GM18870 (cell line): ENCODE results near the gene THSD7A.
"Not testable (repeated sequence)": the region's sequence is repeated elsewhere in the genome, so short reads cannot be mapped to it uniquely, and the experiment has no call there.

Experiments
- ATAC-seq: cut with Tn5 transposase; IDR thresholded peaks from one replicate; pipeline ENCODE4 v1.9.1; 2021; ENCODE audit warnings: moderate library complexity; ENCODE audit not compliant: unreplicated experiment

THSD7A gene

DNA sequence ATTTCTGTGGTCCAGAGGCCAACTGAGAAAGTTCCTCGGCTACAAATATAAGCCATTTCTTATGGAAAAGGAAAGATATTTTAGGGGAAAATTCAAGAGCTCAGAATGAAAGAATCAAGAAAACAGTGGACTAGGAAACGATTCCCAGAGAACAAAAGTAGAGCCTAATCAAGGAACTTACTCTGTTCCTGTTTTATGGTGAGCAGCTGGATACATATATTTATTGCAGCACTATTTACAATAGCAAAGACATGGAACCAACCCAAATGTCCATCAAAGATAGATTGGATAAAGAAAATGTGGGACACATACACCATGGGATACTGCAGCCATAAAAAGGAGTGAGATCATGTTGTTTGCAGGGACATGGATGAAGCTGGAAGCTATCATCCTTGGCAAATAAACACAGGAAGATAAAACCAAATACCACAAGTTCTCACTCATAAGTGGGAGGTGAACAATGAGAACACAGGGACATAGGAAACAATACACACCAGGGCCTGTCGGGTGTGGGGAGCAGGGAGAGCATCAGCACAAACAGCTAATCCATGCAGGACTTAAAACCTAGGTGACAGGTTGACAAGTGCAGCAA lies 298.7 kb downstream of the THSD7A start:
- ATAC-seq, result no peak

DNA sequence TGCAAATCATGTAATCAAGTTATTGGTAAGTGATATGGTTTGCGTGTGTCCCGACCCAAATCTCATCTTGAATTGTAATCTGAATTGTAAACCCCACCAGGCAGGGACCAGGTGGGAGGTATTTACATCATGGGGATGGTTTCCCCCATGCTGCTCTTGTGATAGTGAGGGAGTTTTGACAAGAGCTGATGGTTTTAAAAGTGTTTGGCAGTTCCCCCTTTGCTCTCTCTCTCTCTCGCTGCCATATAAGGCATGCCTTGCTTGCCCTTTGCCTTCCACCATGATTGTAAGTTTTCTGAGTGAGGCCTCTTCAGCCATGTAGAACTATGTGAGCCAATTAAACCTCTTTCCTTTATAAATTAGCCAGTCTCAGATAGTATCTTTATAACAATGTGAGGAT lies 302.6 kb downstream of the THSD7A start:
- ATAC-seq, result no peak

DNA sequence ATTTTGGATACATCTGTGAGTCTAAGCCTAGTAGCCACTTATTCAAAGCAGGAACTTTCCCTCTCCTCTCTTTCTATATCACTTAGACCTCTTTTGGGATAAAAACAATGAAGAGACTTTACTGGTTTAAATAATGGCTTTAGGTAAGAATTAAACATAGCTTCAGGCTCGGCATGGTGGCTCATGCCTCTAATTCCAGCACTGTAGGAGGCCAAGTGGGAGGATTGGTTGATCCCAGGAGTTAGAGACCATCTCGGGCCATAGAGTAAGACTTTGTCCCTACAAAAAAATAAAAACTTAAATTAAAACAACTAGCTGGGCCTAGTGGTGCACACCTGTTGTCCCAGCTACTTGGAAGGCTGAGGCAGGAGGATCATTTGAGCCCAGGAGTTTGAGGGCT lies 304.3 kb downstream of the THSD7A start:
- no peak for ATAC-seq

DNA sequence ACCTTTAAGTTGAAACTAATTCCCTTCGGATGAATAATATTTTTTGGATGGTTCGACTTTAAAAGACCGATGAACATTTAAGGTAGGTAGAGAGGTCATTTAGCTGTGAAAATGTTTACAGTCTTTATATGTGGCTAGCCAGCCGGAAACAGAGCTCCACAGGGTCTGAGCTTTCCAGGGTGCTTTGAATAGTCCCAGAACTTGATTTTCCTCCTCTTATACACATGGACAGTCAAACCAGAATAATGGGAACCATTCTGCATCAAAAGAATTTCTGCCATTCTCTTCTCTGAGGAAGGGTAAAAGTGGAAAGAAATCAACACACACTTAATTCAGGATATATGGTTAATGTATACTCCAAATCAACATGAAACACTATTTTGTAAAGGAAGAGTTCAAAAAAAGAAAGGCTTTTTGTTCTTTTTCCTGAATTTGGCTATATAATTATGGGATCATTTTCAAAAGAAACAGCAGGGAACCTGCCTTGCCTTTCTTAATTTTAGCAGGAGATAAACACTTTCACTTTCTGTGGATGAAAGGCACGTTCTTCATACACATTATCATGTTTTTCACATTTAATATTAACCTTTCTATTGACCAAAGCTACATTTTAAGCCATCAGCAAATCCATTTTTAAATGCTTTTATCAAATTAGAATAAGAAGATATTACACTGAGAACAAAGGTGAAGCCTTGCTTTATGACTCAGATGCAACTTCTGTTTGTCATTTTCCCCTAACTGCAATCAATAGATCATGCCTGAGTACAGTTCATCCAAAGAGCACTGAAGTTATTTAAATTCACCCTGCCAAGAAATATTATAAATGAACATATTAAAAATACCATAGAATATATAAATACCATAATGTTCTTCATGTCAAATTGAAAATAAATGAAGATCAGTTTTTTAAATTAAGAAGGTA lies 307.3 kb downstream of the THSD7A start:
- no peak for ATAC-seq

DNA sequence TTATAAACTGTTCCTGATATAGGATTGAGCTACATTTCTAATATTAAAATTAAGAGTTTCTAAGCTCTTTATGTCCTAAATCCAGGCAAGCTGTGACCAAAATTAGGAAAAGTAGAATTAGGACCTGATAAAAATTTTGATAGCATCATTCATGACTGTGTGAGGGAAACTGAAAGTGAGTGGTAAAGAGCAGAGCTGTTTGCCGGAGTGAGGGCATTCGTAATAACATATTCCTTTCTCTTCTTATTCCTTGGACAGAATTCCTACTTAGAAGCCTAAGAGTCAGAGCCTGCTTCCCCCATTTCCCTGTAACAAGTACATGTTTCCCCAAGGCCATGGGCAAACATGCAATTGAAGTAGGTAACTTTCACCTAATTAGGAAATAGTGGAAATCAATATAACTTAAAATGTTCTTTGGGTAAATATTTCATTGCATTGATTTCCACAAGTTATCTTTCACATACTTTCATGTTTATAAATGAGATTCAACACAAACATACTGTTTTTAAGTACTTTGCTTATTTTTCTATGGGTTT lies 310.0 kb downstream of the THSD7A start:
- ATAC-seq, result not testable (repeated sequence)

DNA sequence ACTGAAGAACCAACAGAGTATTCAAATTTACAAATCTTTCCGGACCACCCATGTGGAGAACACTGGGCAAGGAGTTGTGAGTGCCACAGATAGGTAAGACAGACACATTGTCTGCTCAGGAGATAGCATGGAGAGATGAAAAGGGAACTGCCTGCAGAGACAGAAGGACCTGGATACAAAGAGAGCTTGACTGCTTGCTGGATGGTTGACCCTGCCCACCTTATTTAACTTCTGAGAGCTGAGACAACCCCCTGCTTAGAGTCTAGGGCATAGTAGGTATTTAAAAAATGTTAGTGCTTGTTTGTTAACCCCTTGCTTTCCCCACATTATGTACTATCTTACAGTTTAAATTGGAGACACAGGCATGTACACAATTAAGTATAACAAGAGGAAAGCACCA lies 314.1 kb downstream of the THSD7A start:
- no peak for ATAC-seq

DNA sequence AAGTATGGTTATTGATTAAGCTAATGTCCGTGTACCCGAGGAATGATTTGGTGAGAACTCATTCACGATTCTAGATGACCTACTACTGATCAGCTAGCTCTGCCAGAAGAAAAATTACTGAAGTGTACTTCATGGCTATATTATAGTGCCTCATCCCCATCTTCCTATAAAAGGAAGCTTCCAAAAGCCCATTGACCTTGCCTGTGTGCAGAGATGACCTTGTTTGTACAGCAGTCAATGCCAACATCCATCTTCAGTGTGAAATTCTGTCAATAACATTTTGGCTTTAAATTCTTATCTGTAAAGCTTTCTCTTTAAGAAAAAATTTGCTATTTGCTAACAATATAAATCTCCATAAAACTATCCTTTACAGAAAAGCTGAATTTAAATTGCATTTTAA lies 315.7 kb downstream of the THSD7A start:
- ATAC-seq, result no peak

DNA sequence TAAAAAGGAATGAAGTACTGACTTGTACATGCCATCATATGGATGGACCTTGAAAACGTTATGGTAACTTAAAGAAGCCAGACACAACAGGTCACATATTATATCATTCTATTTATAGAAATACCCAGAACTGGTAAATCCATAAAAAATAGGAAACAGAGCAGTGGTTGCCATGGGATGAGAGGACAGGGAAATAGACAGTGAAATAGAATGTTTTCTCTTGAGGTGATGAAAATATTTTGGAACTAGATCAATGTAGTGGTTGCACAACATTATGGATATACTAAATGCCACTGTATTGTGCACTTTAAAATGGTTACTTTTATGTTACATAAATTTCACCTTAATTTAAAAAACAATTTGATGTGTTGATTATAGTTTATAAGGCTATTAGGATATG lies 318.5 kb downstream of the THSD7A start:
- ATAC-seq, result no peak

DNA sequence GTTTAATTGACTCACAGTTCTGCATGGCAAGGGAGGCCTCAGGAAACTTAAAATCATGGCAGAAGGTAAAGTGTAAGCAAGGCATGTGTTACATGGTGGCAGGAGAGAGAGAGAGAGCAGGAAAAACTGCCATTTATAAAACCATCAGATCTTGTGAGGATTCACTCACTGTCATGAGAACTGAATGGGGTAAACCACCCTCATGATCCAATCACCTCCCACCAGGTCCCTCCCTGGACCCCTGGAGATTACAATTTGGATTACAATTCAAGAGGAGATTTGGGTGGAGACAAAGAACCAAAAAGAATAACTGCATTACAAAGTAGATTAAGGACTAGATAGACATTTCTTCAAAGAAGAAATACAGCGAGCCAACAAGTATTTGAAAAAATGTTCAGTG lies 324.1 kb downstream of the THSD7A start:
- ATAC-seq, result no peak

DNA sequence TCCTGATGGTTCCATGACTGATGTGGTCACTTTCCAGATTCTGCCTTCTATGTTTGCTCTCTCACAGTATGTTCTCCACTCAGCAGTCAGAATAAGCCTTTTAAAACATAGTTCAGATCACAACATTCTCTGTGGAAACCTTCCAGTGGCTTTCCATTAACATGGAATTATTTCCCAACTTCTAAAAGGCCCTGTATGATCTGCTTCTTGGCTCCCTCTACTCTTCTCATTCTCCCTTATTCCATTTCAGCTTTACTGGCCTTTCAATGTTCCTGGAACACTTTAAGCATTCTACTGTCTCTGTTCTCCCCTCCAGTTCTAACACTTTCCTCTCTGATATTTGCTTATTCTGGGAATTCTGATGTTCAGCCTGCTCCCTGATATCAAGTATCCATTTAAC lies 325.6 kb downstream of the THSD7A start:
- no peak for ATAC-seq

DNA sequence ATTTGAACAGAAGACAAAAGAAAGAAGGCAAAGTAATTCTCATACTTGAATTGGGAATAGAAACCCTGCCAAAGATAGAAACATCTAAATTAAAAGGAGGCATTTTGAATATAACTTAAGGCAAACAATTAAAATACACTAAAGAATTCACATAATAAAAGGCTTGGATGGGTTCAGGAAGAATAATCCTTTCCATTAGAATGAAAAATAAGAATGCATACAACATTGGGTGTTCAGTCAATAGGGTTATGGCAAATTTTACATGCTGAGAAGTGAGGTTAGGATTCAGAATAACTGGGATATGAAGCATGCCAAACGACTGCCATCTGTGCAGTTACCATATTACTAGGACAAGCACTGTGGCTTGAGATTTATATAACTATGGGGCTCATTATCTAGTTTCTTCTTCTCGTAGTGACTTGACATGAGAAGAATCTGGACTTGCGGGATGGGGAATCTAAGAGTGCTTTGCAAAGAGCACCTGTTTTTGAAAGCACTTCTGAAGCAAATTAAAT lies 326.5 kb downstream of the THSD7A start:
- no peak for ATAC-seq

DNA sequence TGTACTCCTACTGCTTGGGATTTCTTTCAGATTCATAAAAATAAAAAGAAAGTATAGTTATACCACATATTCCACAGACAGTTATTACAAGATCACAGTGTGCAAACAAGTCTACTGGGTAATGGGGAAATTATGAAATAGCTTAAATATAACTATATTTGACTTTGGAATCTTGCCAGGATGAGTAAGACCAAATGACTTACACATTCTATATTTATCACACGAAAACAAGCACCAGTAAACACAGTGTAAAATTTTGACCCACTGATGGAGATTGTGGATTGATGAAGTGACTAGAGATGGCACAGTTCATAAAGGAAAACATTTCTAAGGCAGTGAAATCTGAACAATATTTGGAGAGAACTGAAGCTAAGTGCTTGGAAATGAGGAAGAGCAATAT lies 339.7 kb downstream of the THSD7A start:
- ATAC-seq, result no peak

DNA sequence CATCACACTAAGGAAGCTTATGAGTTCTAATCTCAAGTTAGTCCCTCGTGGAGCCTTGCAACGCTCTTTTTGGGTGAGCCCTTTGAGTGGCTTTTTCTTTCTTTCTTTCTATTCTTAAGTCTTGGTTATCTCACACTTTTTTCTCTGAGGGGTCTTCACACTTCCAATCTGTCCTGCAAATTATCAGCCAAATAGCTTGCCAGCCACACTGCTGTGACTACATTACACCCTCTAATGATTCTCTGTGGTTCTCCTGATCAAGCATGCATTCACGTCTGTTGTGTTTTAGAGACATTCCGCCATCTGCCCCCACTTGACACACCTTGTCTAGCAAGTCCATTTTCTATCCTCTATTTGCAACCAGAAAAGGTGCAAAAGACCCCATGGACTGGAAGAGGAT lies 340.2 kb downstream of the THSD7A start:
- ATAC-seq, result no peak

DNA sequence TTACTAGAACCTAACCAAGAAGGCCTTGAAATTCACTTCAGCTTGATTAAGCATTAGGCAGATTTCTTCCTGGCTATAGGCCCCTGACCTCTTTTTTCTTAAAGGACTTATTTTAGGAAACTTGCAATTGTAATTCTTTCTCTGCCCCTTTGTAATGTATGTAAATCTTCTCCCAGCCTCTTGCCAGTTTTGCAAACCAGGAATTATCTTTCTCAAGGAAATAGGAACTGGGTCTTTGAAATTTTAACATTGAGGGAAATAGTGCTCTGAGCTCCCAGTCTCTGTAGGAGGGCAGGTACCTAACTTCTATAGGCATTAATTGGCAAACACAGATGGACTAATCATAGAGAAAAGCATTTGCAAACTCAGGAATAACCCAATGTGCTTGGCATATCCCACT lies 342.7 kb downstream of the THSD7A start:
- no peak for ATAC-seq

DNA sequence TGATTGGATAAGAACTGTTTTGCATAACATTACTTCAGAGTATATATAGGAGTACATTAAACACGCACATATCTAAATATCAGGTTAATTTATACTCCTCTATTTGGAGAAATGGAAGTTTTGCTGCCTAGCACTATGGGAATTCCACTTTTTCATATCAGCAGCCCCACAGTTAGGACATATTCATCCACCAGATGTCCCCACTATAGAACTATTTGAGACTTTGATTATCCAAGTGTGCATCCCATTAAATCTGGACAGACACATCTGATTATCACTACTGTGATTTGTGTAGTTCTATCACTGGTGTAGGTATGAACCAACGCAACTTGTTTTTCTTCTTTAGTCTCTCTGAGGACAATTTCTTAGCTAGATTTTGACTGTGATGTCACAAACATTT lies 345.7 kb downstream of the THSD7A start:
- ATAC-seq, result no peak

DNA sequence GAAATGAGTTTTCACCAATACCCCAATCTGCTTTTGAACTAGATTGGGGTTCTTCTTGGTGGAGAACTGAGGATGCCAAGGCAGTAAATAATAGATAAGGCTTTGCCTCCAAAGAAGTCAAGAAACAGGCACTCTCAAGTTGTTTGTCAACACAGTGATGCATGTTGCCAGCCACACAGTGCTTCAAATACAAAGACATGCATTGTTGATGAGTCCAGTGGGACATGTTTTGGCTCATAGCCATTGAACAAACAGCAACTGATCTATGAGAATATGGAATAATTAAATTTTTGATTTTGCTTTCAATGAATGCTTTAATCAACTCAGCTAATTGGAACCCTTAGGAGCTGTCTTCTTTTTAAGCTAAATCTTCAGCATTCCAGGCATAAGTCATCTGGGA lies 346.4 kb downstream of the THSD7A start:
- no peak for ATAC-seq

DNA sequence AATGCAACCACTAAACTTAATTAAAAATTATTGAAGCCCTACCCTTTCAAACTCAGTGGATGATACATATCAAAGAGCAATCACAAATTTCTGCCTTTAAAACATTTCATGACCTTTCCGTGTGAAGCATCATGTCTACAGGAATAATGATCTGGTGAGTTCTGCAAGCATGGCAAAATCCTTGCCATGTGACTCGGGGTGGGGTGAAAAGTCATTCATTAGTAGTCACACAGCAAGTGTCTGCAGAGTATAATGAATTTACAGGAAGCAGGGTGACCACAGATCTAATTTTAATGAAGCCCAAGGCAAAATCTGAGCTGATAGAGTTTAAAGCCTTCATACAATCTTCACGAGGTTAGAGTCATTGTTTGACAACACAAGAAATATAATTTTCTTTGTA lies 351.9 kb downstream of the THSD7A start:
- ATAC-seq, result no peak

DNA sequence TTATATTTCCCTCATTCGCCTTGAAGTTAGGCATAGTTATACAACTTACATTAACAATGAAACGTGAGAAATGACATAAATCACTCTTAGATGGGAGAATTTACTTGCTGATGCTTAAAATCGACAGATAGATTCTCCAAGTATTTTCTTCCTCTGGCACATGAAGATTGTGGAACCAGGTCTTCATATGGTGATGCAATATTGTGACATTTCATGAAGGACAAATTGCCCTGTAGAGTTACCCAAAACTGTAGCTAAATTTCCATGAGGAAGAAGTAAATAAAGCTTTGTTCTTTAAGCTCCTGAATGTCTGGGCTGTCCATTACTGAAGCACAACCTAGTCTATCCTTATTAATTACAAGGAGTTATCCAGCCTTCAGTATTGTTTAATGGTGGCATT lies 353.1 kb downstream of the THSD7A start:
- no peak for ATAC-seq

DNA sequence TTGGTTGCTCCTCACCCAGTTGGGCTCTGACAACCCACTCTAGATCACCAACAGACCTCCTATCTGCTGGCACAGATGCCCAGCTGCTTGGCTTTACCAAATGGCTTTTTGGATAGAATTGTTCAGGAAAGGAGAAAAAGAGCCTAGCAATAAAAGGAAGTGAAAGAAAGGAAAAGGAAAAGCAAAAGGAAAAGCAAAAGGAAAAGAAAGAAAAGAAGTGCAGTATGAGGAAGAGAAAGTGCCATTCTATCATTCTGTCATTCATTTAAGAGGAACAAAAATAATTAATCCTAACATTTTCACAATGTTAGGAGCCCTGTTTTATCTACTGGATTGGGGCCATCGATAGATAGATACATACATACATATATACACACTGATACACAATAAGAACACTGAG lies 353.6 kb downstream of the THSD7A start:
- no peak for ATAC-seq

DNA sequence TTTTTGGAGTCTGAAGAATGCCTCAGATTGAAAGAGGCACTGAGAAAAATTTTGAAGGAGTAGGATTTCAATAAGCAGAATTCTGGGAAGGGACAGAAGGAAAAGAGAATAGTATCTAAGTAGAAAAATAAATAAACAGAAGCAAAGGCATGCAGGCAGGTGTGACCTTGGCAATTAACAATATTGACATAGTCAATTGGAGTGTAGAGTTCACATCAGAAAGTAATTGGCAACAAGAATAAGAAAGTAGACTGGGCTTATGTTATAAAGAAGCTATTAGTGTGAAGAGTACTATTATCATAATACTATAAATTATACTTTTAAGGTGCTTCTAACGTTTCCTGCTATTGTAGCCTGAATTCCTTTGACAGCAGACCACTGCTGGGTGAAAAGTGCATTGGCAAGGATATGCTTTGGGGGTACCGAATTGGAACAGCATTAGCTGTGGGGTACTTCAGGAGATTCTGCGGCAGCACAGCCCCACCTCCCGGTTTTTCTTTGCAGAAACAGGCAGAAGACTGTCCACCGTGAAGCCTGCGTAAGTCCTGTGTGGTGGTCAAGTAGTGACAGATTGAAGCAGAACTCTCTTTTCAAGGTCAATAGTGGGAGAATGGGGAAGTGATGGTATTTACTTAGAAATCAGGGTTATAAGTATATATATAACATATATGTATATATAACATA lies 357.0 kb downstream of the THSD7A start:
- no peak for ATAC-seq

DNA sequence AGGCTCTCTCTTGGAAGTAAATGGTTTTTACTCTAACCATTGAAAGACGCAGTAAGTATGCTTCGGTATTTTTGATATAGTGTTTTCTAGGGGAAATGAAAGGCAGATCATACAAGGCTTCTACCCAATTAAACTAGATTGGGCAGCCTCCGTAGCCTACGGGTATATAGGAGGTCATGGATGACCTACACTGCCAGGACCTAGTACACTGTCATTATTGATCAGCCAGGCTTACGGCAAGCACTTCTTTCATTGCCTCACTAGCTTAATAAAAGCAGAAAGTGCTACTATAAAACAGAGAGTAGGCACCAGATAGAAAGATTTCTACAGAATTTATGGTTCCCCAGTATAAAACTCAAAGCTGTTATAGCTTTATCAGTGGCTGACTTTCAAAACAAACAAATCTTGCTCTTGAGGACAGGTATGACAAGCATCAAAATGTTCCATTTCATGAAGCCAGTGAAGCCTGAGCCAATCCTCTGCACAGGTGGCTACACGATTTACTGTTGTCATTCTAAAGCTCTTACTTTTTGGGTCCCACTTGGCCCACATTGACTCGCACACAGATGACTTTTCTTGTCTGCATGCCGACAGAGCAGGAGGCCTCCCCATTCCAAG lies 358.1 kb downstream of the THSD7A start:
- no peak for ATAC-seq
